ENCODE data around the gene ZFP30. TPM values are rescaled to one million over a fixed set of nuclear protein-coding genes. Genes with fewer than 3 reads are reported as not detected.

The ZFP30 gene
- polyA plus RNA-seq, 3 donors: 1.9 to 2.4 (median 2.1) TPM

- no peak overlapping the region for H3K27ac ChIP-seq (ENCODE audit: low read depth, low read length)
Observed at GRCh38 chr19:37572203-37572602, 83.1 kb downstream of the ZFP30 start.

- no peak overlapping the region for H3K27ac ChIP-seq (ENCODE audit: low read depth, low read length)
Observed at GRCh38 chr19:37565370-37565669, 89.9 kb downstream of the ZFP30 start.

GRCh38 chr19:37564624-37565369, 90.5 kb downstream of the ZFP30 start:
- WGBS, 3 donors: 93 to 96% (median 95%) methylated on average over 7 of the region's 7 CpGs
- H3K27ac ChIP-seq (ENCODE audit: low read depth, low read length): no peak overlapping the region

Other genes with a start within 250 kb of the ZFP30 start
- gene ZNF569, start 188.0 kb downstream of the ZFP30 start, polyA plus RNA-seq: 1 to 10 TPM; 1.3 to 2.7 (median 1.7) TPM
- 1 to 10 TPM; 1.7 to 1.9 (median 1.7) TPM for gene ZNF570, start 186.1 kb downstream of the ZFP30 start, polyA plus RNA-seq
- gene ZNF793, start 148.5 kb downstream of the ZFP30 start, polyA plus RNA-seq: 1 to 10 TPM in 2 of 3 donors, under 1 TPM in 1; 0.58 to 2.8 (median 1.1) TPM
- 1 to 10 TPM in 2 of 3 donors, under 1 TPM in 1; 0.74 to 2.2 (median 1.0) TPM for gene ZNF571, start 60.7 kb downstream of the ZFP30 start, polyA plus RNA-seq
- 1 to 10 TPM in 2 of 3 donors, under 1 TPM in 1; 0.79 to 3.1 (median 1.4) TPM for gene ZNF540, start 60.6 kb downstream of the ZFP30 start, polyA plus RNA-seq
- 1 to 10 TPM; 1.1 to 1.9 (median 1.6) TPM for gene ZNF607, start 64.3 kb upstream of the ZFP30 start, polyA plus RNA-seq
- gene ZNF573, start 124.1 kb upstream of the ZFP30 start, polyA plus RNA-seq: 1 to 10 TPM in 2 of 3 donors, under 1 TPM in 1; 0.22 to 1.3 (median 1.1) TPM